ENCODE data around the gene ATP8B3. TPM values are rescaled to one million over a fixed set of nuclear protein-coding genes. Genes with fewer than 3 reads are reported as not detected.

ATP8B3 gene
- total and polyA plus RNA-seq, 3 donors from 2014 or later = 33.2 to 84.2 (median 38.0) TPM

GRCh38 chr19:1818549-1819195, 6.6 kb upstream of the ATP8B3 start:
- intact Hi-C loops (cut with DNase I; ENCODE audit: low total_unique reads) = no loop called here
- H3K9me3 ChIP-seq = no peaks in the 10 kb centered on the region
- H3K4me1 ChIP-seq = peaks cover 2% of the 10 kb centered on the region
- H3K36me3 ChIP-seq (ENCODE audit: low read depth, missing control alignments) = no peaks in the 10 kb centered on the region
- H3K27ac ChIP-seq = no peak overlapping the region
- 91% methylated on average over 10 to 33 of the region's 33 CpGs for WGBS, 2 donors
- H3K4me3 ChIP-seq = no peak overlapping the region
- no peaks in the 10 kb centered on the region for H3K27me3 ChIP-seq
- TF ChIP-seq CTCF (IDR thresholded peaks at IDR 0.05) = no peak
- DNase-seq = no peak

GRCh38 chr19:1817553-1818179, 5.6 kb upstream of the ATP8B3 start:
- no peaks in the 10 kb centered on the region for H3K27me3 ChIP-seq
- no peak overlapping the region for H3K4me3 ChIP-seq
- intact Hi-C loops (cut with DNase I; ENCODE audit: low total_unique reads) = no loop called here
- H3K36me3 ChIP-seq (ENCODE audit: low read depth, missing control alignments) = no peaks in the 10 kb centered on the region
- TF ChIP-seq CTCF (IDR thresholded peaks at IDR 0.05) (no peak), POLR2A (IDR thresholded peaks at IDR 0.05) (no peak)
- no peak for DNase-seq
- no peaks in the 10 kb centered on the region for H3K9me3 ChIP-seq
- H3K4me1 ChIP-seq = peaks cover 12% of the 10 kb centered on the region
- H3K27ac ChIP-seq = no peak overlapping the region
- 84 to 89% methylated on average over 15 to 22 of the region's 25 CpGs for WGBS, 2 donors

- peaks cover 13% of the 10 kb centered on the region for H3K4me1 ChIP-seq
- H3K36me3 ChIP-seq (ENCODE audit: low read depth, missing control alignments) = no peaks in the 10 kb centered on the region
- no peaks in the 10 kb centered on the region for H3K27me3 ChIP-seq
- WGBS, 2 donors = 89 to 94% methylated on average over 15 to 36 of the region's 36 CpGs
- H3K4me3 ChIP-seq = no peak overlapping the region
- no peak overlapping the region for H3K27ac ChIP-seq
- no peaks in the 10 kb centered on the region for H3K9me3 ChIP-seq
- intact Hi-C loops (cut with DNase I; ENCODE audit: low total_unique reads) = no loop called here
- no peak for TF ChIP-seq CTCF (IDR thresholded peaks at IDR 0.05)
- TF ChIP-seq POLR2A (IDR thresholded peaks at IDR 0.05) = no peak
- DNase-seq = no peak
These were observed 4.6 kb upstream of the ATP8B3 start for GRCh38 chr19:1816530-1817298.

GRCh38 chr19:1815605-1816529, 3.8 kb upstream of the ATP8B3 start:
- no peaks in the 10 kb centered on the region for H3K9me3 ChIP-seq
- intact Hi-C loops (cut with DNase I; ENCODE audit: low total_unique reads) = no loop called here
- no peak for DNase-seq
- H3K4me3 ChIP-seq = no peak overlapping the region
- H3K27me3 ChIP-seq = no peaks in the 10 kb centered on the region
- WGBS, 2 donors = 87 to 91% methylated on average over 27 to 61 of the region's 61 CpGs
- no peaks in the 10 kb centered on the region for H3K36me3 ChIP-seq (ENCODE audit: low read depth, missing control alignments)
- TF ChIP-seq POLR2A (IDR thresholded peaks at IDR 0.05) (no peak), CTCF (IDR thresholded peaks at IDR 0.05) (no peak)
- no peak overlapping the region for H3K27ac ChIP-seq
- peaks cover 13% of the 10 kb centered on the region for H3K4me1 ChIP-seq

Measured in testis (tissue), 3 donors.